ENCODE measurements around the gene CARD14. TPM values are rescaled to one million over a fixed set of nuclear protein-coding genes. Genes with fewer than 3 reads are reported as not detected.

CARD14 gene
- total and polyA plus RNA-seq, 9 donors = 0.10 to 2.3 (median 0.18) TPM; not detected in 3

DNA sequence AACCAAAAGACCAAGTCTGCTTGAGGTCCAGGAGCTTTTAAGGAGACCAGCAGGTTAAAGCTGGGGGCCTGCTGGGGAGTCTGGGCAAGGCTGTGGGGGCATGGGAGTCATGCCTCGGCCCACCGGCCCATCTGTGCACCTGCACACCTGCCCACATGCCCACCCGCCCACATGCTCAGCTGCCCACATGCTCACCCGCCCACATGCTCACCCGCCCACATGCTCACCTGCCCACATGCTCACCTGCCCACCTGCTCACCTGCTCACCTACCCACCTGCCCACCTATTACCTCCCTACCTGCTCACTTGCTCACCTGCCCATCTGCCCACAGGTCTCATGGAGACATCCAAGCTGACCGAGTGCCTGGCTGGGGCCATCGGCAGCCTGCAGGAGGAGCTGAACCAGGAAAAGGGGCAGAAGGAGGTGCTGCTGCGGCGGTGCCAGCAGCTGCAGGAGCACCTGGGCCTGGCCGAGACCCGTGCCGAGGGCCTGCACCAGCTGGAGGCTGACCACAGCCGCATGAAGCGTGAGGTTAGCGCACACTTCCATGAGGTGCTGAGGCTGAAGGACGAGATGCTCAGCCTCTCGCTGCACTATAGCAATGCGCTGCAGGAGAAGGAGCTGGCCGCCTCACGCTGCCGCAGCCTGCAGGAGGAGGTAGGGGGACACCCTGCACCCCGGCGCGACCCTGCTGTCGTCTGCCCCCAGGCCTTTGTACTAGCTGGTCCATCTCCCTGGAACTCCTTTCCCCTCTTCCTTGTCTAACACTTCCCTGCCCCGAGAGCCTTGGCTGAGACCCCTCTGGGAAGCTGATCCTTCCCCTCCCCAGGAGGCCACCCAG lies 14.0 kb downstream of the CARD14 start:
- DNase-seq = no peak
- no peaks in the 10 kb centered on the region for H3K36me3 ChIP-seq
- H3K27ac ChIP-seq = no peak overlapping the region
- TF ChIP-seq, protein P1, sequence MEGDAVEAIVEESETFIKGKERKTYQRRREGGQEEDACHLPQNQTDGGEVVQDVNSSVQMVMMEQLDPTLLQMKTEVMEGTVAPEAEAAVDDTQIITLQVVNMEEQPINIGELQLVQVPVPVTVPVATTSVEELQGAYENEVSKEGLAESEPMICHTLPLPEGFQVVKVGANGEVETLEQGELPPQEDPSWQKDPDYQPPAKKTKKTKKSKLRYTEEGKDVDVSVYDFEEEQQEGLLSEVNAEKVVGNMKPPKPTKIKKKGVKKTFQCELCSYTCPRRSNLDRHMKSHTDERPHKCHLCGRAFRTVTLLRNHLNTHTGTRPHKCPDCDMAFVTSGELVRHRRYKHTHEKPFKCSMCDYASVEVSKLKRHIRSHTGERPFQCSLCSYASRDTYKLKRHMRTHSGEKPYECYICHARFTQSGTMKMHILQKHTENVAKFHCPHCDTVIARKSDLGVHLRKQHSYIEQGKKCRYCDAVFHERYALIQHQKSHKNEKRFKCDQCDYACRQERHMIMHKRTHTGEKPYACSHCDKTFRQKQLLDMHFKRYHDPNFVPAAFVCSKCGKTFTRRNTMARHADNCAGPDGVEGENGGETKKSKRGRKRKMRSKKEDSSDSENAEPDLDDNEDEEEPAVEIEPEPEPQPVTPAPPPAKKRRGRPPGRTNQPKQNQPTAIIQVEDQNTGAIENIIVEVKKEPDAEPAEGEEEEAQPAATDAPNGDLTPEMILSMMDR (IDR thresholded peaks at IDR 0.05) = no peak
- TF ChIP-seq EP300 (IDR thresholded peaks at IDR 0.05) (no peak), POLR2A (IDR thresholded peaks at IDR 0.05) (no peak)
- H3K4me1 ChIP-seq (ENCODE audit: insufficient read depth) = no peaks in the 10 kb centered on the region
- intact Hi-C loops (cut with DNase I) = no loop called here
- WGBS, 3 donors = 75 to 85% (median 77%) methylated on average over 26 of the region's 26 CpGs
- no peaks in the 10 kb centered on the region for H3K9me3 ChIP-seq
- H3K27me3 ChIP-seq = no peaks in the 10 kb centered on the region
- H3K4me3 ChIP-seq = no peak overlapping the region

DNA sequence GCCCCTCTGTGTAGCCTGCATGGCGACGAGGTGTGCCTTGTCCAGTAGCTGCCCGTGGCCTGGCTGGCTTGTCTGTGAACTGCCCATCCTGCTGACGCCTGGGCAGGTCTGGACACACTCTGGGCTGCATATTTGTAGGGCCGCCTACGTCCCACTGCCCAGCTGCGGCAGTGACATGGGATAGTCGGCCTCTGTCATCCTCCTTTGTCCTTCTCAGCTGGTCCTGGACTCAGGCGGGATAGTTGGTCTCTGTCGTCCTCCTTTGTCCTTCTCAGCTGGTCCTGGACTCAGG lies 14.5 kb downstream of the CARD14 start:
- TF ChIP-seq POLR2A (IDR thresholded peaks at IDR 0.05) (no peak), EP300 (IDR thresholded peaks at IDR 0.05) (no peak)
- TF ChIP-seq, protein P1 (IDR thresholded peaks at IDR 0.05) = no peak
- H3K27me3 ChIP-seq = no peaks in the 10 kb centered on the region
- intact Hi-C loops (cut with DNase I) = no loop called here
- no peaks in the 10 kb centered on the region for H3K36me3 ChIP-seq
- H3K27ac ChIP-seq = no peak overlapping the region
- no peak overlapping the region for H3K4me3 ChIP-seq
- 83 to 90% (median 84%) methylated on average over 10 of the region's 10 CpGs for WGBS, 3 donors
- no peaks in the 10 kb centered on the region for H3K9me3 ChIP-seq
- H3K4me1 ChIP-seq (ENCODE audit: insufficient read depth) = no peaks in the 10 kb centered on the region
- no peak for DNase-seq

DNA sequence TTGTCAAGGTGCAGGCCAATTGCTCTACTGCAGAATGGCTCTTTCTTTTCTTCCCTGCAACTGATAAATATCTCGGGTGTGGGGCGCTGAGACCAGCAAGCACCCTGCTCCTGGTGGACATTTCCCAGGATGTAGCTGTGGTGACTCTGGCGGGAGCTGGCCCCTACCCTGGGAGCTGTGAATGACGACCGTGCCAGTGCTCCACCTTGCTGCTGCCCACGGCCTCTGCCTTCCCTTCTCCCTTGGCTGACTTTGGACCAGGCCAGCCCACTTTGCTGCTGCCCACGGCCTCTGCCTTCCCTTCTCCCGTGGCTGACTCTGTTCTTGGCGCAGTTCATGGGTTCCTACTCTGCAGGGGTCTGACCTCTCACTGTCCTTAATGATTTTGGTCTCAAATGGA lies 16.1 kb downstream of the CARD14 start:
- H3K4me1 ChIP-seq (ENCODE audit: insufficient read depth) = no peaks in the 10 kb centered on the region
- WGBS, 3 donors = 83 to 86% (median 84%) methylated on average over 9 of the region's 9 CpGs
- no peak overlapping the region for H3K27ac ChIP-seq
- H3K27me3 ChIP-seq = no peaks in the 10 kb centered on the region
- H3K9me3 ChIP-seq = no peaks in the 10 kb centered on the region
- no peak overlapping the region for H3K4me3 ChIP-seq
- TF ChIP-seq, protein P1 (IDR thresholded peaks at IDR 0.05) = no peak
- TF ChIP-seq POLR2A (IDR thresholded peaks at IDR 0.05) (no peak), EP300 (IDR thresholded peaks at IDR 0.05) (no peak)
- intact Hi-C loops (cut with DNase I) = no loop called here
- H3K36me3 ChIP-seq = no peaks in the 10 kb centered on the region
- no peak for DNase-seq

DNA sequence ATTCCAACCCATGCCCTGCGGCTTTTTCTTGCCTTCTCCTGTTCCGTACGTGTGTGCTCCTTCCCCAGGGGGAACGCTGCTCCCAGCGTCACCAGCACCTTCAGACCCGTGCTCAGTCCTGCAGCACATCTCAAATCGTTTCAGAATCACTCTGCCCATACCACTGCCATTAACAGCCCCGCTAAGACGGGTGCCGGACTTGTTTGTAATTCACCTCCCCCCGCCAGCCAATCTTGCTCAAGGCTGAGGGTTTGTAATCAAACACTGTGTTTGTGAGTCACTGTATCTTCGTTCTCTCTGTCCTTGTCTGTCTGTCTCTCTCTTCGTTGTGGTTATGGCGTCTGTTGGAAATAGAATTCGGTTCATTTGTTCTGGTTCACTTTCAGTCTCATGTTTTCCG lies 17.3 kb downstream of the CARD14 start:
- intact Hi-C loops (cut with DNase I) = no loop called here
- Histone ChIP-seq H3K36me3 (no peaks in the 10 kb centered on the region), H3K27ac (no peak overlapping the region), H3K4me1 (ENCODE audit: insufficient read depth) (no peaks in the 10 kb centered on the region), H3K9me3 (no peaks in the 10 kb centered on the region), H3K27me3 (no peaks in the 10 kb centered on the region), H3K4me3 (no peak overlapping the region)
- no peak for DNase-seq
- WGBS, 3 donors = 63 to 76% (median 68%) methylated on average over 16 of the region's 16 CpGs
- TF ChIP-seq POLR2A (IDR thresholded peaks at IDR 0.05) (no peak), EP300 (IDR thresholded peaks at IDR 0.05) (no peak)
- TF ChIP-seq, protein P1 (IDR thresholded peaks at IDR 0.05) = no peak
